GM19452 (cell line): ENCODE measurements around the gene IGSF11.
"Not testable (repeated sequence)": the region's sequence is repeated elsewhere in the genome, so short reads cannot be mapped to it uniquely, and the experiment has no call there.

Experiments
- ATAC-seq: cut with Tn5 transposase; IDR thresholded peaks from one replicate; pipeline ENCODE4 v1.9.1; 2021; ENCODE audit not compliant: unreplicated experiment

IGSF11 gene

GRCh38 chr3:118990823-118991560 is 43.7 kb downstream of the IGSF11 start:
- ATAC-seq, result no peak

GRCh38 chr3:118988198-118989130 is 46.2 kb downstream of the IGSF11 start:
- no peak for ATAC-seq

DNA sequence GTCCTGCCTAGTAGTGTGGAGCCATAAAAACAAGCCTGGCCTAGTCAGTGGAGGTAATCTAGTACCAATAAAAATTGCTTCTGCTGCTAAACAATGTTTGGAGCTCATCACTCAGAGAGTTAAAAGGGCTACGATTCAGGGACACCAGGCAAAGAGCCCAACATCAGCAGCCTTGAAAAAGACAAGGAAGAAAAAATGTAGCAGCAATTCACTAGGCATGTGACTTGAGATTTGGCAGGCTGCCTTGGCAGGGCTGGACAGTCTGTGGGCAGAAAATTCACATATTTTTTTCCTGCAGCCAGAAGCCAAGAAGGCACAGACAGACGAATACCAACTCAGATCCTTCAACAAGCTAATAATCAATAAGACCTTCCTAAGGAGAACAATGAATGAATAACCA is 47.2 kb downstream of the IGSF11 start:
- ATAC-seq, result no peak

GRCh38 chr3:118986734-118987133 is 47.9 kb downstream of the IGSF11 start:
- ATAC-seq, result no peak

DNA sequence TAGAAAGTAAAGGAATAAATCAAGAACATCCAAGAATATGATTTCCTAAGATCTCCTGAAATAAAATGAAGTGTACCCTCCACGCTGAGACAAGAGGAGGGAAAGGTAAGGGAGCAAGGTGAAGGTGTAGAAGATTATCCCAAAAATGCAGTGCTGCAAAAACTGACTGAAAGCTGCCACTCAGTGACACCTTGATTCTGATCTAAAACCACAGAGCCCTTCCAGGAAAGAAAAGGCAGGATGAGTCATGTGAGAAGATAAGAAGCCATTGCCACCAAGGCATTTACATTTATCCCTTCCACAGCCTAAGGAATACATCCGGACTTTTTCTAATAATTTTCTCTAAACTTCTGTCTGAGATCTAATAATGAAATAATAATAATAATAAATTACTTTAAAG is 49.9 kb downstream of the IGSF11 start:
- ATAC-seq, result no peak

- ATAC-seq, result no peak
Observed at GRCh38 chr3:118981494-118982134, 53.0 kb downstream of the IGSF11 start.

GRCh38 chr3:118980832-118981231 is 53.8 kb downstream of the IGSF11 start:
- no peak for ATAC-seq

- ATAC-seq, result no peak
Observed at GRCh38 chr3:118978393-118978758, 56.3 kb downstream of the IGSF11 start.

GRCh38 chr3:118977671-118978392 is 56.8 kb downstream of the IGSF11 start:
- no peak for ATAC-seq

DNA sequence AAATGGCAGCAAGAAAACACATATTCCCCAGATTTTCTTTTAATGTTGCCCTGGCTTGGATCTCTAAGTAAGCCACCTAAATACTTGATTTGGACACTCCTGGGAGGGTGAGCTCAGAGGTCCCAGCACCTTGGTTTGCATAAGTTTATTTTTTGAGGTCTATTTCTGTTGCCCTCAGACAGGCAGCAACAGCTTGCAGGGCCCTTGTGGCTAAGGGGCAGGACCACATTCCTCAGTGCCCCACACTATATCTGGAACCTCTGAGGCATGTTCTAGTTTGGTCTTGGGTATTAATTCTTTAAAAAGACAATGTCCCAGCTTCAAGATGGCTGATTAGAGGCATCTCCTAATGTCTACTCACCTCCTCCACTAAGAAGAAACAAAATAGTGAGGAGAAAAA is 57.5 kb downstream of the IGSF11 start:
- ATAC-seq, result no peak

- ATAC-seq, result not testable (repeated sequence)
Observed at GRCh38 chr3:118975476-118975875, 59.2 kb downstream of the IGSF11 start.

- no peak for ATAC-seq
Observed at GRCh38 chr3:118974356-118975097, 60.1 kb downstream of the IGSF11 start.

GRCh38 chr3:118973050-118973449 is 61.6 kb downstream of the IGSF11 start:
- ATAC-seq, result no peak

GRCh38 chr3:118970819-118971218 is 63.8 kb downstream of the IGSF11 start:
- no peak for ATAC-seq

DNA sequence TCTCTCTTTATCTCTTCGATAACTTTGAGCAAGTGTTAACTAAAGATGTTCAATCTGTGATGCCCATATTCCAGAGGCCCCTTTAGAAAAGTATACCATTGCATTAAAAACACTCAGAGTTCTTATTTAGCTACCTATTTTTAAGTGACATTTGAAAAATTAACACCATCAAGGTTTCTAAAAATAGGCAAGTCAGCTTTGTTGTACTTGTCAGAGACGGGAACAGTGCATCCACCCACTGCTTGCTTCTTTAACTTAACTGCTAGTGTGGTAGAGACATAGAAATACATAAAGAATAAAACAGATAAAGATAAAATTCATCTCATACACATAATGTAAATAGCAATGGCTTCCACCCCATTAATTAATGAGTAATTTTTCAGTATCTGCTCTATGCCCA is 66.0 kb downstream of the IGSF11 start:
- no peak for ATAC-seq

GRCh38 chr3:118968111-118968510 is 66.5 kb downstream of the IGSF11 start:
- no peak for ATAC-seq

DNA sequence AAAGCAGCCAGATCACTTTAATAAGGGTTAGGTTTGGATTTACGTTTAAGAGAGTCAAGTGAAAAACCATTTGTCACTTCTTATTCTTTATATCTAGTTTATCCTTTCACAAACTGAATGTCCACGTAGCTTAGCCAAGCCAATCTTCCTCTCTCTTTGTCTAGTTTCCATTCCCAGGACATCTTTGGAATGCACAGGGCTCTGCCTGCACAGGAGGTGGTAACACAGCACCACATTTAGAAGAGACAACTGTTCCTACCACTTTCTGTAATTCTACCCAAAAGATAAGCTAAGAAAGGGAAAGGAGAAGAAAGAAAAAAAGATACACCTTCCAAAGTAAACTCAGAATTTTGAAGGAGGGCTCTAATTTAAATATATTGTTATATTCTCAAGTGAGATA is 67.9 kb downstream of the IGSF11 start:
- no peak for ATAC-seq

DNA sequence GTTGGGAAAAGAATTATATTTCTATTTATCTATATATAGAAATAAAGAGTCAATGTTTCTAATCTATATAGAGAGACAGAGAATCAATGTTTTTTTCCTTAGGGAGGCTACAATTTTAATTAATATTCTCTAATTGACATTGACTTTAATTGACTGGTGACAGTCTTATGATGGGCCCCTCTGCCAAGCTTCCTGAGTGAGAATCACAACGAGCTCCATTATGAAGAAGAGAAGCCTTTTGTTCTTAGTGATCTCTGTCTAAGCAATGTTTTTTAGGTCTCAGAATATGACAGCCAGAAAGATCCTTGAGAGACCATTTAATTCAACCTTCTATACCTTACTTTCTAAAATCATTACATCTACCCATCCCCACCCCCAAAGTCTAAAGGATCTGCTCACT is 70.9 kb downstream of the IGSF11 start:
- no peak for ATAC-seq

DNA sequence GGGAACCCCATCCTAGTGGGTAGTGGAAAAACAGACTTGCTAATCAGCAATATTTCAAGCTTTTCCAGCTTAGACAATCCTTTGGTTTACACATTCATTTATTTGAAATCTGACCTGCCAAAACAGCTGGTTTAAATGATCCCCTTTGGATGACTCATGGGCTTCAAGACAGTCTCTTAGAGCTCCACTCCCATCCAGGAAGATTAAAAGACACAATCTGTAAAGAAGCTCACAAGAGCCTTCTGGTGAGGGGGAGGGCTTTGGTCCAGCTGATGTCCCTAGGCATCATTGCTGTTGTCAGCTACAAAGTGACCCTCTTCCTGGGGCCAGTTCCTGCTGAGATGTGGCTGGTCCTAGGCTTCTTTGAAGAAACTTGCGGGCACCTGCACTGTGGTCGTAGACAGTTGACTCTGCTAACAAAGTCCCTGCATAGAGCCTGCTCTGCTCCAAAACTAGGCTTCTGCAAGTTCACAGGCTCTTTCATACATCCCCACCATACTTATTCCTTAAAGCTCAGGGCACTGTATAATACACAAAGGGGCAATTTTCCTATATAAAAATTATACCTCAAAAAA is 73.7 kb downstream of the IGSF11 start:
- ATAC-seq, result no peak

DNA sequence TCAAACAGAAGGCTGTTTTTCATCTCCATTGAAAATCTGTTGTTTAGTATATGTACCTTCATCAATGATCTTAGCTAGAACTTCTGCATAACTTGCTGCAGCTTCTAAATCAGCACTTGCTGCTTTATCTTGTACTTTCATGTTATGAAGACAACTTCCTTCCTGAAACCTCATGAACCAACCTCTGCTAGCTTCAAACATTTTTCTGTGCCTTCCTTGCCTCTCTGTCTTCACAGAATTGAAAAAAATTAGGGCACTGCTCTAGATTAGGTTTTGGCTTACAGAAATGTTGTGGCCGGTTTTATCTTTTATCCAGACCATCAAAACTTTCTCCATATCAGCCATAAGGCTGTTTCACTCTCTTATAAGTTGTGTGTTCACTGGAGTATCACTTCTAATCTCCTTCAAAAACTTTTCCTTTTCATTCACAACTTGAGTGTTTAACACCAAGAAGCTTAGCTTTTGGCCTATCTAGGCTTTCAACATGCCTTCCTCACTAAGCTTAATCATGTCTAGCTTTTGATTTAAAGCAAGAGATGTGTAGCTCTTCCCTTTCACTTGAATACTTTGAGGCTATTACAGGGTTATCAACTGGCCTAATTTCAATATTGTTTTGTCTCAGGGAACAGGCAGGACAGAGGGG is 78.6 kb downstream of the IGSF11 start:
- ATAC-seq, result no peak
